ENCODE data around the gene OR11A1. TPM values are rescaled to one million over a fixed set of nuclear protein-coding genes. Genes with fewer than 3 reads are reported as not detected.
"Not testable (repeated sequence)": the region's sequence is repeated elsewhere in the genome, so short reads cannot be mapped to it uniquely, and the experiment has no call there.

Gene OR11A1
- total and polyA plus RNA-seq, 2 donors (not counting 1 experiment from before 2014, with no cell fraction given) = not detected

GRCh38 chr6:29442719-29443118, 14.2 kb downstream of the OR11A1 start:
- Mint-ChIP-seq H3K27me3 (peaks cover 49% of the 10 kb centered on the region), H3K27ac (no peak overlapping the region), H3K4me3 (no peak overlapping the region), H3K4me1 (no peaks in the 10 kb centered on the region), H3K9me3 (ENCODE audit: insufficient read depth) (peaks cover 3% of the 10 kb centered on the region)
- Histone ChIP-seq H3K4me2 (replicated peaks; ENCODE audit: low read depth, low read length, poor library complexity, severe bottlenecking) (no peak overlapping the region), H4K20me1 (ENCODE audit: control insufficient read depth, insufficient read depth, low read length, poor library complexity, severe bottlenecking) (no peaks in the 10 kb centered on the region), H3K9me3 (ENCODE audit: control extremely low read depth in 1 of 3, control insufficient read depth in 2 of 3, insufficient read depth in 1 of 3, low read length in 2 of 3) (no peaks in the 10 kb centered on the region), H3K79me2 (ENCODE audit: control insufficient read depth, insufficient read depth, low read length) (no peaks in the 10 kb centered on the region), H3K4me3 (ENCODE audit: control extremely low read depth in 1 of 5, extremely low read depth in 1 of 5, insufficient read depth in 1 of 5, low read depth in 2 of 5, low read length in 4 of 5) (no peak overlapping the region), H2AFZ (ENCODE audit: insufficient read depth, low read depth, low read length, poor library complexity, severe bottlenecking) (no peak overlapping the region), H3K4me1 (ENCODE audit: control insufficient read depth in 2 of 2, insufficient read depth in 2 of 2, low read length in 2 of 2) (no peaks in the 10 kb centered on the region), H3K27me3 (replicated peaks in 1 of 4; ENCODE audit: control extremely low read depth in 1 of 4, control insufficient read depth in 3 of 4, insufficient read depth in 4 of 4, low read length in 3 of 4) (peaks cover 0 to 9% (median 7%) of the 10 kb centered on the region in 4 experiments), H3K9ac (ENCODE audit: low read length) (no peak overlapping the region), H3K36me3 (replicated peaks in 1 of 2; ENCODE audit: control extremely low read depth in 1 of 2, control insufficient read depth in 1 of 2, extremely low read depth in 1 of 2, insufficient read depth in 2 of 2, low read length in 1 of 2) (no peaks in the 10 kb centered on the region), H3K27ac (ENCODE audit: low read length in 2 of 2) (no peak overlapping the region)
- DNase-seq (no peak), ATAC-seq (ENCODE audit: low read depth) (no peak)
- intact Hi-C loops (cut with micrococcal nuclease) = no loop called here
- 100% methylated on average over 1 of the region's 1 CpG for WGBS (ENCODE audit: insufficient coverage)
- CTCF ChIA-PET = no interaction called here
- POLR2A ChIA-PET = no interaction called here
- TF ChIP-seq EZH2 (IDR thresholded peaks at IDR 0.05; ENCODE audit: borderline replicate concordance, insufficient read depth, low read depth, low read length, poor library complexity, severe bottlenecking) = no peak

- Histone ChIP-seq H3K36me3 (replicated peaks in 1 of 2; ENCODE audit: control extremely low read depth in 1 of 2, control insufficient read depth in 1 of 2, extremely low read depth in 1 of 2, insufficient read depth in 2 of 2, low read length in 1 of 2) (no peaks in the 10 kb centered on the region), H3K27me3 (replicated peaks in 1 of 4; ENCODE audit: control extremely low read depth in 1 of 4, control insufficient read depth in 3 of 4, insufficient read depth in 4 of 4, low read length in 3 of 4) (peaks cover 0 to 4% (median 1%) of the 10 kb centered on the region in 4 experiments), H3K9me3 (ENCODE audit: control extremely low read depth in 1 of 3, control insufficient read depth in 2 of 3, insufficient read depth in 1 of 3, low read length in 2 of 3) (peaks cover 0 to 3% (median 0%) of the 10 kb centered on the region in 3 donors), H3K9ac (ENCODE audit: low read length) (no peak within 1 kb of the TSS), H3K4me3 (ENCODE audit: control extremely low read depth in 1 of 5, extremely low read depth in 1 of 5, insufficient read depth in 1 of 5, low read depth in 2 of 5, low read length in 4 of 5) (no peak within 1 kb of the TSS), H3K4me1 (ENCODE audit: control insufficient read depth in 2 of 2, insufficient read depth in 2 of 2, low read length in 2 of 2) (no peaks in the 10 kb centered on the region), H2AFZ (ENCODE audit: insufficient read depth, low read depth, low read length, poor library complexity, severe bottlenecking) (no peak within 1 kb of the TSS), H4K20me1 (ENCODE audit: control insufficient read depth, insufficient read depth, low read length, poor library complexity, severe bottlenecking) (no peaks in the 10 kb centered on the region), H3K27ac (ENCODE audit: low read length in 2 of 2) (no peak within 1 kb of the TSS), H3K4me2 (replicated peaks; ENCODE audit: low read depth, low read length, poor library complexity, severe bottlenecking) (no peak within 1 kb of the TSS), H3K79me2 (ENCODE audit: control insufficient read depth, insufficient read depth, low read length) (no peaks in the 10 kb centered on the region)
- ATAC-seq (ENCODE audit: low read depth) (no peak), DNase-seq (no peak)
- Mint-ChIP-seq H3K27me3 (peaks cover 47% of the 10 kb centered on the region), H3K4me1 (no peaks in the 10 kb centered on the region), H3K9me3 (ENCODE audit: insufficient read depth) (no peaks in the 10 kb centered on the region), H3K4me3 (no peak within 1 kb of the TSS), H3K27ac (no peak within 1 kb of the TSS)
- intact Hi-C loops (cut with micrococcal nuclease) = no loop called here
- CTCF ChIA-PET = no interaction called here
- TF ChIP-seq CTCF (IDR thresholded peaks at IDR 0.05) = no peak
- no peak for TF ChIP-seq EZH2 (IDR thresholded peaks at IDR 0.05; ENCODE audit: borderline replicate concordance, insufficient read depth, low read depth, low read length, poor library complexity, severe bottlenecking)
- POLR2A ChIA-PET = no interaction called here
Measured at GRCh38 chr6:29439006-29439405, 17.9 kb downstream of the OR11A1 start, which contains the start of gene OR10C1. OR10C1 (plus strand) TSS chr6:29439306; CDS start chr6:29440016, 710 bp downstream.

- H3K4me1 Mint-ChIP-seq; CTCF ChIA-PET; H3K9me3 ChIP-seq (ENCODE audit: control extremely low read depth in 1 of 3, control insufficient read depth in 2 of 3, insufficient read depth in 1 of 3, low read length in 2 of 3); DNase-seq; H4K20me1 ChIP-seq (ENCODE audit: control insufficient read depth, insufficient read depth, low read length, poor library complexity, severe bottlenecking); intact Hi-C loops (cut with micrococcal nuclease); H3K9me3 Mint-ChIP-seq (ENCODE audit: insufficient read depth); H3K27me3 ChIP-seq (replicated peaks in 1 of 4; ENCODE audit: control extremely low read depth in 1 of 4, control insufficient read depth in 3 of 4, insufficient read depth in 4 of 4, low read length in 3 of 4); H3K4me2 ChIP-seq (replicated peaks; ENCODE audit: low read depth, low read length, poor library complexity, severe bottlenecking); H3K4me3 ChIP-seq (ENCODE audit: control extremely low read depth in 1 of 5, extremely low read depth in 1 of 5, insufficient read depth in 1 of 5, low read depth in 2 of 5, low read length in 4 of 5); H3K4me1 ChIP-seq (ENCODE audit: control insufficient read depth in 2 of 2, insufficient read depth in 2 of 2, low read length in 2 of 2); ATAC-seq (ENCODE audit: low read depth); H3K9ac ChIP-seq (ENCODE audit: low read length); H2AFZ ChIP-seq (ENCODE audit: insufficient read depth, low read depth, low read length, poor library complexity, severe bottlenecking); H3K27ac Mint-ChIP-seq; H3K36me3 ChIP-seq (replicated peaks in 1 of 2; ENCODE audit: control extremely low read depth in 1 of 2, control insufficient read depth in 1 of 2, extremely low read depth in 1 of 2, insufficient read depth in 2 of 2, low read length in 1 of 2); H3K27ac ChIP-seq (ENCODE audit: low read length in 2 of 2); H3K79me2 ChIP-seq (ENCODE audit: control insufficient read depth, insufficient read depth, low read length); POLR2A ChIA-PET; H3K4me3 Mint-ChIP-seq: not testable (repeated sequence)
- WGBS (ENCODE audit: insufficient coverage) = 86% methylated on average over 11 of the region's 18 CpGs
- peaks cover 49% of the 10 kb centered on the region for H3K27me3 Mint-ChIP-seq
Measured at GRCh38 chr6:29436730-29437129, 20.1 kb downstream of the OR11A1 start.
